Fibroblast of the conjunctiva (primary cell): ENCODE results near the gene SPACA6.

Source experiments
- DNase-seq: peaks from one replicate; pipeline ENCODE4 v3.0.0-alpha.2; 2010; ENCODE audit warnings: low read depth

Gene SPACA6

GRCh38 chr19:51706296-51706695 is 13.2 kb downstream of the SPACA6 start:
- no peak for DNase-seq

DNA sequence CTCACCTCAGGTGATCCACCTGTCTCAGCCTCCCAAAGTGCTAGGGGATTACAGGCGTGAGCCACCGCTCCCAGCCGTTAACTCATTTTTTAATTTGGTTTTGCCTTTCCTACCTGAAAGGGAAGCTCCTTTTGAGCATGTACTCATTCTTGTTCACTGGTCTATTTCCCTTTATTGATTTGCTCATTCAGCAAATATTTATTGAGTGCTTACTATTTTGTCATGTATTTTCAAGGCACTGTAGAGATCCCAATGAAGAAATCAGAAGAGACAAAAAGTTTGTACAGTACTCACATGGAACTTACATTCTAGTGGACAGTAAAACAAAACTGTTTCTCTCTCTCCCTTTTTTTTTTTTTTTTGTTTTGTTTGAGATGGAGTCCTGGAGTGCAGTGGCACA is 13.8 kb downstream of the SPACA6 start:
- DNase-seq: no peak

DNA sequence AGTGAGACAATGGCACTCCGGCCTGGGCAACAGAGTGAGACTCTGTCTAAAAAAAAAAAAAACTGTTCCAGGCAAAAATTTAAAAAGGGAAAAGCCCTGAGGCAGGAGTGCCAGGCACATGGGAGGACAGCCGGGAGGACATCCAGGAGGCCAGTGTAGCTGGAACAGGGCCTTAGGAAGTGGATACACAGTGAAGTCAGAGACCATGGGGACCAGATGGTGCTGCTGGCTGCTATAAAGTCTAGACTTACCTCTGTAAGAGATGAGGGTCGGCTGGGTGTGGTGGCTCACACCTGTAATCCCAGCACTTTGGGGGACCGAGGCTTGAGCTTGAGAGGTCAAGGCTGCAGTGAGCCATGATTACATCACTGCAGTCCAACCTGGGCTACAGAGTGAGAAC is 15.7 kb downstream of the SPACA6 start:
- no peak for DNase-seq

- DNase-seq: no peak
Measured at GRCh38 chr19:51709575-51709974, 16.4 kb downstream of the SPACA6 start.

DNA sequence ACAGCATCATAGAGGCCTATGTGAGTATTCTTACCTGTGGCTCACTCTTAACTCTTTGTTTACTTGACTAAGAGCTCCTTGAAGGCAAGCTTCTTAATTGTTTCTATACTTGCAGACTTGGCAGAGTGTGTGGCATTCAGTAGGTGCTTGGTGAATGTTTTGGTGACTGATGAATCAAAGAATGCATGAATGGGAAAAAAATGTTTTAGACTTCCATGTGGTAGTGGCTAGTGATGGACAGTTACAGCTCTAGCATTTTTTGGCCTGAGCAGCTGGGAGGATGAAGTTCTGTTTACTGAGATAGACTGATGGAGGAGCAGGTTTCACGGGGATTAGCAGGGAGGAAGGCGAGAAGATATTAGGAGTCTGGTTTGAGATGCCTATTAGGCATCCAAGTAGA is 17.0 kb downstream of the SPACA6 start:
- DNase-seq: no peak

DNA sequence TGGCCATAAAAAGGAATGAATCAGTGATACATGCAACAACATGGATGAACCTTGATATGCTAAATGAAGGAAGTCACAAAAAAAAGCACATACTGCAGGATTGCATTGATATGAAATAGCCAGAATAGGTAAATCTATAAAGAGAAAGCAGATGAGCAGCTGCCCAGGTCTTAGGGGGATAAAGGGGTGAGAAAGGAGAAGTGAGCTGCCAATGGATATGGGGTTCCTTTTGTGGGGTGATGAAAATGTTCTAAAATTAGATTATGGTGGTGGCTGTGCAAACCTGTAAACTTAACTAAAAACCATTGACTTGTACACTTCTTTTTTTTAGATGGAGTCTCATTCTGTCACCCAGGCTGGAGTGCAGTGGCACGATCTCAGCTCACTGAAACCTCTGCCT is 18.6 kb downstream of the SPACA6 start:
- no peak for DNase-seq

GRCh38 chr19:51712461-51713081 is 19.4 kb downstream of the SPACA6 start:
- no peak for DNase-seq

DNA sequence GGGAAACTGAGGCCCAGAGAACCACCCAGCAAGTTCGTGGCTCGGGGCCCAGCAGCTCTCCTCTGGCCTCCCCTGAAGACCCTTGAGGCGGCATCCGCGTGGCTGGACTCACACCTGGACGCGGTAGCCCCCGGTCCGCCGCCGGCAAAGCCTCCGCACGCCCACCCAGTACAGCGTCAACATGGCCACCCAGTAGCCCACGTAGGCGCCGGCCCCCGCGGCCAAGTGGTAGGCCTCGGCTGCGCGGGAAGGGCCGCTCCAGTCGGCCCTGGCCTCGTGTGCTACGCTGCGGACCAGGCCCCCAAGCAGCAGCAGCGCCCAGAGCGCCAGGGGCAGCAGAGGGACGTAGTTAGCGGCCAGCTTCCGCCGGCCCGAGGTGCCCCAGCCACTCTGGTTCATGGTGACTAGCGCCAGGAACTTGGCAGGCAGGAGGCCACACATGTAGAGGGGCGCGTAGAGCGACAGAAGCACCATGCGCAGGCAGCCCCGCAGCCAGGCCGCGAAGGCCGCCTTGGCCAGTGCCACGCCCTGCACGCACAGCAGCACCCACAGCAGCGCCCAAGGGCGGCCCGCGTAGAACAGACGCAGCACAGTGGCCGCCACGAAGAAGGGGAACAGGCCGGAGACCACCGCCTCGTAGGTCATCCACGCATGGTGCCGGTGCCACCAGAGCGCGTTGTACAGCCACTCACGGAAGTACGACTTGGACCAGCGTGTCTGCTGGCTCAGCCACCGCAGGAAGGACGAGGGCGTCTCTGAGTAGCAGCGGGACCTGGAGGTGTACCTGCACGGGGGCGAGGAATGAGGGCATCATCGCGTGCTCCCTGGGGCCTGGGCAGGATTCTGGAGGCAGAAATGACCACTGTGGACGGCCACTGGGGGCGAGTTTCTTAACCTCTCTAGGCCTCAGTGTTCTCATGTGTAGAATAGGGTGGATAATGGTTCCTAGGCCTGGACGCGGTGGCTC is 20.5 kb downstream of the SPACA6 start:
- DNase-seq: no peak

- DNase-seq: no peak
Measured at GRCh38 chr19:51714848-51715247, 21.7 kb downstream of the SPACA6 start.

- DNase-seq: no peak
Measured at GRCh38 chr19:51715850-51716249, 22.7 kb downstream of the SPACA6 start.

- no peak for DNase-seq
Measured at GRCh38 chr19:51716925-51717324, 23.8 kb downstream of the SPACA6 start.

DNA sequence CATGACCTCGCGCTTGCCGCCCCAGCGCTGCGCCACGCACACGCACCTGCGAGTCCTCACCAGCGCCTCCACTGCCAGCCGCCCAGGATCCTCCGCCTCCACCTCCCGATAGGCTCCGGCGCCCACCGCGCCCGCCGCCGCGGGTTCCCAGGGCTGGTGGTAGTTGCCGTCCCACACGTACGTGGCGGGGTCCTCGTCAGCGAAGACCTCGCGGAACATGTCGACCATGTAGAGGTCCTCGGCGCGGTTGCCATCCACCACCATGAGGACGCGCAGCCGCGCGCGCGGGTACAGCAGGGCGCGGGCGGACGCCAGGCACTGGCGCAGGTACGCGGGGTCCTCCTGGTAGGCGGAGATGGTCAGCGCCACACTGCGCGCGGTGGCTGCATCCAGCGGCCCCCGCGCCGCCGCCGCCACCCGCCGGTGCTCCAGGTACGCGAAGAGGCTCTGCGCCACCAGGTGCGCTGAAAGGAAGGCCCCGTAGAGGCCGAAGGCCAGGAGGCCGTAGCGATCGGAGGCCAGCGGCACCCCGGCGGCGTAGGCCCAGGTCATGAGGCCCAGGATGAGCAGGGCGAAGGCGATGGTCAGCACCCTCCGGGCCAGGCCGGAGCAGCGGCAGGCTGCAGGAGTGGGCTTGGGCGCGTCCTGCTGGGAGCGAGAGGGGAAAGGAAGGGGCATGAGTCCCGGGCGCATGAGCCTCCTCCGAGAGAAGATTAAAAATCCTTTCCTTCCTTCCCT is 26.3 kb downstream of the SPACA6 start:
- no peak for DNase-seq

- DNase-seq: no peak
Measured at GRCh38 chr19:51721905-51722304, 28.8 kb downstream of the SPACA6 start.

DNA sequence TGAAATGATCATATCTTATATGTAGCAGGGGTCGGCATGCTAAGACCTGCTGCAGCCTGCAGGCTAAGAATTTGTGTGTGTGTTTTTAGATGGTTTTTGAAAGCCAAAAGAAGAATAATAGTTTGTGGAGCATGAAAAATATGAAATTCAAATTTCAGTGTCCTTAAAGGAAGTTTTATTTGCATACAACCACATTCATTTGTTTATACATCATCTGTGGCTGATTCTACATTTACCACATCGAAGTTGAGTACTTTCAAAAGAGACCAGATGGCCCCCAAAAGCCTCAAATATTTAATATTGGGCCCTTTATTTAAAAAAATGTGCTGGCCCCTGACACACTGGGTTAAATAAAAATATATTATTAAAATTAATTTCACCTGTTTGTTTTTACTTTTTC is 29.4 kb downstream of the SPACA6 start:
- DNase-seq: no peak

DNA sequence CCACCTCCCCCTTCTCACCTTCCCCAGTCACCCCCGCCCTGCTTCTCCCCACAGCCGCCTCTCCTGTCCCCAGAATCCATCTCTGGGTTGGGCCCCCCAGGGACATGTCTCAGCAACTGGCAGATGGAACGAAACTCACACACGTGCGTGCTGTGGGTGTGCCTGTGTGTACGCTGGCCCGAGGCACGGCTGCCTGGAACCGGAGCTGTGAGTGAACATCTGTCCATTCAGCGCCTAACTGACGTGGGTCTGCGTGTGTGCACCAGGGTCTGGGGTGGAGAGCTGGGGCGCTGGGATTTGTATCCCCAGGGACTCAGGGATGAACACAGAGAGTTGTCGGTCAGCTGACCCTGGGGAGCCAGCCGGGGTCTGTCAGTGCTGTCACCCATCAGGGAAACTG is 31.4 kb downstream of the SPACA6 start:
- no peak for DNase-seq

GRCh38 chr19:51726049-51726448 is 32.9 kb downstream of the SPACA6 start:
- DNase-seq: peak; percentile 60

GRCh38 chr19:51727349-51727880 is 34.3 kb downstream of the SPACA6 start:
- peak; percentile 55 for DNase-seq

DNA sequence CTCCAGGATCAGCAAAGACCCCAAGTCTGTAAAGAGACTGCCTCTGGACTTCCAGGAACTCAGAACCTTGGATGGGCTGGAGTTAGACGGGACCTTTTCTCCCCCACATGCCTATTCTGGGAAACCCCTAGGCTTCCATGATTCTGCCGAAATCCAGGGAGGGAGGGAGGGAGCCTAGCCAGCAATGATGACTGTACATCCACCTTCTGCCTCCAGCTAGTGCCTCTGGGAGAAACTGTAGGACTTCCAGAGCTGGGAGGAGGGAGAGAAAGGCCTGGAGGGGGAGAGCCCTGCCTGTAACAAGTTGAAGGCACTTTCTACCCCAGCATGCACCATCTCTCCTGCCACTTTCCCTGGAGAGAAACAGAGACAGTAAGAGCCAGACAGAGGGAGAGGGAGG is 36.7 kb downstream of the SPACA6 start:
- no peak for DNase-seq

DNA sequence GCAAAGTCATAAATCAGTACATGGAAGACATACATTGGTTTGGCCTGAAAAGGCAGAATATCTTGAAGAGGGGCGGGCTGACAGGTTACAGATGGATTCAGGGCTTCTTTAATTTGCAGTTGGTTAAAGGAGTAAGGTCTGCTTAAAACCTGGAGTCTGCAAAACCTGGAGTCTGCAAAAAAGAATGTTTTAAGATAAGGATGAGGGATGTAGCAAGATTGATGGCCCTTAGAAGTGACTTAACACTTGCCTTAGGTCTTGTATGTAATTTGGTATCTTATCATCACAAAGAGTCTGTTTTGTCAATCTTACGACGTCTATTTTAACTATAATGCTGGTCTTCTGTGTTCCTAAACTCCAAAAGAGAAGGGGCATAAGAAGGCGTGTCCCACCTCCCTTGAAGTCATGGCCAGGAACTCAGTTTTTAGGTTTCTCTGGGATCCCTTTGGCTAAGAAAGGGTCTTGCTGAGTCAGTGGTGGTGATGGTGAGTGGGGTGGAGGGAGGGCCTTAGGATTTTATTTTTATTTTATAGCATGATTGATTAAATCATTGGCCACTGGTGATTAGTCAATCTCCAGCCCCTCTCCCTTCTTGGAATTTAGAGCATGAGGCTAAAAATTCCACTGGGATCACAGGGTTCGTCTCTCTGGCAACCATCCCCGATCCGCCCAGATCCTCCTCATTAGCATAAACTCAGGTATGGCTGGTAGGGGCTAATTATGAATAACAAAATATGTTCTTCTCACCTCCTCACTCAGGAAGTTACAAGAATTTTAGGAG is 40.8 kb downstream of the SPACA6 start:
- DNase-seq: no peak

GRCh38 chr19:51735759-51736449 is 42.8 kb downstream of the SPACA6 start:
- no peak for DNase-seq

DNA sequence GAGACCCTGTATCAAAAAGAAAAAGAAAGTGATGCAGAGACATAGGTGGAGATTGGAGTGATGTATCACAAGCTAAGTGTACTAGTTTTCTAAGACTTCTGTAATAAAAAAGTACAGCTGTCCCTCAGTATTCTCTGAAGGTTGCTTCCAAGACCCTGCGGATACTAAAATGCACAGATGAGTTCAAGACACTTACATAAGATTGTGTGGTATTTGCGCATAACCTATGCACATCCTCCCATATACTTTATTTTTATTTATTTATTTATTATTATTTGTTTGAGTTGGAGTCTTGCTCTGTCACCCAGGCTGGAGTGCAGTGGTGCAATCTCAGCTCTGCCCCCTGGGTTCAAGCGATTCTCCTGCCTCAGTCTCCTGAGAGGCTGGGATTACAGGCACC is 44.3 kb downstream of the SPACA6 start:
- DNase-seq: no peak
